ELF-1 (cell line): ENCODE results near the gene BTBD6.

Experiments
- DNase-seq: peaks from one replicate; pipeline ENCODE4 v3.0.0-alpha.2; 2016; ENCODE audit warnings: low read depth, low spot score

Gene BTBD6

GRCh38 chr14:105229099-105229655 is 19.2 kb upstream of the BTBD6 start:
- DNase-seq: no peak

DNA sequence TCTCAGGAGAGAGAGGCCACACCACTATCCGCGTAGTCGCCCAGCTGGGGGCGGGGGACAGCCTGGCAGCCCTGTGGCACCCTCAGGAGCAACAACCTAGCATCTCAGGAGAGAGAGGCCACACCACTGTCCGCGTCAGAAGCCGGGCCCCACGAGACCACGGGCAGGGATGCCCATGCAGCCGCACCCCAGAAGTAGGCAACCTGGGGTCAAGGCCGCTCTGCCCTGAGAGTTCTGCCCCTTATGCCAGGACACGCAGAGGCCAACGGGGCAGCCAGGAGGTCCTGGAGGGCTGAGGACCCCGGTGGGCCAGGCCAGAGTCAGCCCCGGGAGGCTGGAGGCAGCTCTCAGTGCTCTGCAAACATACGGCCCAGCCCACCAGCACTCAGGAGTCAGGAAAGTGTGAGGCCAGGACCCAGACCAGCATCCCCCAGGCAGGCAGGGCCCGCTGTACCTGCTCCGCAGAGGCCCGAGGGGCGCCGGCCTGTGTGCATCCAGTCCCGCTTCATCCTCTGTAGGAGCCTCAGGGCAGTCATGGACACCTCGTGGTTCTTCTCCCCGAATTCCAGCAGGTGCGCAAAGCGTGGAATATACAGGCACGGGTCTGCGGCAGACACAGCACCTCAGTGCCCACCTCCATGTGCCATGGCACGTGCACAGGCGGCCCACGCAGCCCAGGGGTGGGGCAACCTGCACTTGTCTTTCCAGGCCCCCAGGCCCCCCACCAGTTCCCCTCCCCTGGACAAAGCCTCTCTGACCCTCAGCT is 7.3 kb upstream of the BTBD6 start:
- DNase-seq: no peak

DNA sequence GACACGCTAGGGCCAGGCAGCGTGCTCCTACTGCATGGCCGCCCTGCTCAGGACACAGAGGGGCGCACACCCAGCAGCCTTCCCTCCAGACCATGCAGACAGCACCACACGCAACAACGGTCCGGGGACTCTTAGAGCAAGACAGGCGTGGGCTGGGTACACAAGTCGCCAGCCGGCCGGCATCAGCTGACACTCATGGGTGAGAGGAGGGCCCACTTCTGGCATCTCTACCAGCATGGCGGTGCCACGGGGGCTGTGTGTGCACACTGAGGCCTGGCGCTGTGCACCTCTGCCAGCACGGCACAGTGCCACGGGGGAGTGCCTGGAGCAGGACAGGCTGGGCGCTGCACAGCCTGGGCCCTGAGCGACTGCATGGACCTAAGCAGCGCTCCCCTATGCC is 6.7 kb upstream of the BTBD6 start:
- DNase-seq: no peak

- no peak for DNase-seq
Measured at GRCh38 chr14:105244334-105244733, 4.0 kb upstream of the BTBD6 start.

- DNase-seq: no peak
Measured at GRCh38 chr14:105247026-105247425, 1.3 kb upstream of the BTBD6 start.

DNA sequence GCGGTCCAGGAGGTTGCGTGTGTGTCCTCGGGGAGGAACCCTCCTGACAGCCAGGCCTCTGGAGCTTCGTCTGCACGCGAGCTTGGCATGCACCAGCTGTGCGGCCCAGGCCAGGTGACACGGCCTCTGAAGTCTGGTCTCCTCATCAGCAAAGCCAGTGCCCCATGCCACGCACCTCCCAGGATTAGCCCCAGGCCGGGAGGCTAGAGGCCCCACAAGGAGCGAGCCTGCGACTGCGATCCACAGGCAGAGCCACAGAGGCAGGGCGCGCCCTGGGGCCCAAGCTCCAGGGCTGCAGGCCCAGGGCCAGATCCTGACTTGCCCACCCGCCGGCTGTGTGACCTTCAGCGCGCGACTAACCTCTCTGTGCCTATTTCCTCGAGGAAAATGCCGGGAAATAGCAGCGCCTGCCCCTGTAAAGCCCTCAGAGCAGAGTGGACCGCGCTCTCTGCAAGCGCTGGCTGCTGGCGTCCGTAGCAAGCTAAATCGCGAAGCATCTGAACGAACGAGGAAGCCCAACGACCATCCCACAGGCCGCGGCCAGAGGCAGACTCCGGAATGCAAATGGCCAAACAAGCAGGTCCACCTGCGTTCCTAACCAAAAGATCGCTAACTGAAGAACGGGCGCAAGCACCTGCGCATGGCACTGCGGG is 492 bp upstream of the BTBD6 start:
- DNase-seq: peak; percentile 73

GRCh38 chr14:105249182-105250007 is 1.1 kb downstream of the BTBD6 start:
- peak; percentile 29 for DNase-seq

GRCh38 chr14:105250008-105250366 is 1.7 kb downstream of the BTBD6 start:
- DNase-seq: no peak

GRCh38 chr14:105250986-105251385 is 2.7 kb downstream of the BTBD6 start:
- DNase-seq: no peak

GRCh38 chr14:105251920-105252319 is 3.6 kb downstream of the BTBD6 start:
- DNase-seq: no peak

DNA sequence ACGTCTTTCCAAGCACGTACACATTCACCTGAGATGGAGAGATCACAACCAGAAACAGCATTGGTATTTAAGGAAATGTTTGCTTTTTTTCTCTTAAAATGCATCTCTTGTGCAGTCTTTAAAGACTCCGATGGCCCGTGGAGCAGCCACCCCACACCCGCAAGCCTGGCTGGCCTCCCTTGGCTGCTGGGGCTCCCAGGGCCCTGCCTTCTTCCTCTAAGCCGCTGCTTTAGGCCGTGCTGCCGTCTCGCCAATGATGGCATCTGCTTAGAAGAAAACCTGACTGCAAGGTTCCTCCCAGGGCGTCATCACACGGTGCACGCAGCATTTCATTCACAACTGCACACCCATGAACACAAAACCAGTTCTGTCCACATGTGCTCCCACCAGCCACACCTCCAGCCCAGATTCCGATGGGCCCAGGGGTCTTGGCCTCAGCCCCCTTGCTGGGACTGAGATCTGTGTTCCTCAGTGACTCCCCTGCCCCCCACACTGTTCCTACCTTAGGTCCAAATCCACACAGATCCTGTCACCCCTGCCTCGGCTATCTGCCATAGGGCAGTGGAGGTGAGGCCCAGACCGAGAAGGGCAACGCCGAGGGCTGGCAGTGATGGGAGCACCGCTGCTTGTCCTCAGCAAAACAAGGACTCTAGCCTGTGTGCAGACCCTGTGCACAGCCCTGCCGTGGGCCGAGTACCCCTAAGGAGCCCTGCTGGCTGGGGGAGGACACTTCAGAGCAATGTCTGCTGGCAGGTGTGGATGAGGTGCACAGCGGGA is 4.4 kb downstream of the BTBD6 start:
- DNase-seq: no peak

DNA sequence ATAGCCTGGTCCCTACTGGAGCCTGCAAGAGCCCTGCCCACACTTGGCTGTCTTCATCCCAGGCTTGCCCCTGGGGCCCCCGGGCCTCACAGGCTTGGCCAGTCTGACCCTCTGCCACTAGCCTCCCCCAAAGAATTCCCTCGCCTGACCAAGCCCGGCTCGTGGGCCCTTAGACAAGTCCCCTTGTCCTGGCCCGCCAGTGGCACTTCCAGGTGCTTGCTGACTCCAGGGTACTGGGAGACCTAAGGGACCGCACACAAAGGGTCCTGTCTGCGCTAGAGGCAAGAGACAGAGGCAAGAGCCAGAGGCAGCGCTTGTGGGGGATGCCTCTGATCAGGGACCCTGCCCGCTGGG is 5.0 kb downstream of the BTBD6 start:
- no peak for DNase-seq

DNA sequence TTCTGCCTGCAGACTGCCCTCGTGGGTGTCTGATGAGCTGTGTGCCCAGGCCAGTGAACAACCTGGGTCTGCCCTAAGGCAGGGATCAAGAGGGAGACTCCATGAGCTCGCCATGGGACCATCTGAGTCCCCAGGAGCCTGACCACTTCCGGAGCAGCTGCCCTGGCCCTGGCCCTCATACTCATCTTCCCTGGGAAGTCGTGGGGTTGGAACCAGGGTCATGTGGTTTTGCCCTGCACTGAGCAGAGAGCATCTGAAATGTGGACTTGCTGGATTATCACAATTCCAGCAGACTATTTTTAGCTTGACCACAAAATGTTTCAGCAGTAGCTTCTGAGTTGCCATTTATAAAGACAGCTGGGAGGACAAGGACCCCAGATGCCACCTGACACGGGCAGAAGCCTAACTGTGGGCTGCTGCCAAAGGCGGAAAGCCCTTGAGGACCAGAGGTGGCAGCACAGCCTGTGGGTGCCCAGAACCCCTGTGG is 6.7 kb downstream of the BTBD6 start:
- DNase-seq: no peak

DNA sequence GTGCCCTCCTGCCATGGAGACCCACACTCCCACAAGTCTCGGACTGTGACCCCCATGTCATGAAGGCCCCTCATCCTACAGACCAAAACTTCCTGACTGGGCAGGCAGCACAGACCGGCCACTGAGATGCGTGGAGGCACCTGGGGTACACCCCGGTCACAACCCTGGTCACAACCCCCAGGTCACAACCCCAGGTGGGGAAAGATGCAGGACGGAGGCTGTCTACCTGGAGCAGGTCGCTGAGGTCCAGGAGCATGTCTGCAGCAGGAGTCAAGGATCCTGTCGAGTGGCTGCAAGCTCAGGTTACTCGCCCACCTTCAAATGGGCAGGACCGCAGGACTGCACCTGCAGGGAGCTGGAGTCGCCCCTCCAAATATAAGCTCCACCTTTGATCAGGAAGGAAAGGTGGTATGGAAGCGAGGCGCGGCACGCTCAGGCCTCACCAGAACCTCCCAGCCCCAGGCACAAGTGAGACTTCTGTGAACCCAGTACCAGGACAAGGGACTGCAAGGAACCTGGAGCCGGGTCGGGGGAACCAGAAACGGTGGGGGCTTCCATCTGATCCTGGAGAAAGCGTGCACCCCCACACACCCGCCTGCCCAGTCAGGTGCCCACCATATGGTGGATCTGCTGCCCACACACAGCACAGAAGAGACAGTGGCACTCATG is 8.1 kb downstream of the BTBD6 start:
- DNase-seq: no peak

- DNase-seq: no peak
Measured at GRCh38 chr14:105257464-105257863, 9.1 kb downstream of the BTBD6 start.

DNA sequence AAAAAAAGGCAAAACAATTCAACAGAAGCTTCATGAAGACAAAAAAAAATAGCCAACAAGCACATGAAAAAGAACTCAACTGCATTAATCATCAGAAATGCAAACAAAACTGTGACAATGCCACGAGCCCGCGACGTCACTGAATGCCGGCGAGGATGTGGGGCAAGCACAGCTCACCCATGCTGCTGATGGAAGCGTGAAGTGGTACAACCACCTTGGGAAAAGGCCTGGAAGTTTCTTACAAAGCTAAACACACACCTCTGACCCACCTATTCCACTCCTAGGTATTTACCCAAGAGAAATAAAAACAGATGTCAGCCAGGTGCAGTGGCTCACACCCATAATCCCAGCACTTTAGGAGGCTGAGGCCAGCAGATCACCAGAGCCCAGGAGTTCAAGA is 10.5 kb downstream of the BTBD6 start:
- no peak for DNase-seq

- DNase-seq: no peak
Measured at GRCh38 chr14:105260959-105261358, 12.6 kb downstream of the BTBD6 start.

- DNase-seq: no peak
Measured at GRCh38 chr14:105261781-105262180, 13.4 kb downstream of the BTBD6 start.

- no peak for DNase-seq
Measured at GRCh38 chr14:105267820-105268548, 19.7 kb downstream of the BTBD6 start.

DNA sequence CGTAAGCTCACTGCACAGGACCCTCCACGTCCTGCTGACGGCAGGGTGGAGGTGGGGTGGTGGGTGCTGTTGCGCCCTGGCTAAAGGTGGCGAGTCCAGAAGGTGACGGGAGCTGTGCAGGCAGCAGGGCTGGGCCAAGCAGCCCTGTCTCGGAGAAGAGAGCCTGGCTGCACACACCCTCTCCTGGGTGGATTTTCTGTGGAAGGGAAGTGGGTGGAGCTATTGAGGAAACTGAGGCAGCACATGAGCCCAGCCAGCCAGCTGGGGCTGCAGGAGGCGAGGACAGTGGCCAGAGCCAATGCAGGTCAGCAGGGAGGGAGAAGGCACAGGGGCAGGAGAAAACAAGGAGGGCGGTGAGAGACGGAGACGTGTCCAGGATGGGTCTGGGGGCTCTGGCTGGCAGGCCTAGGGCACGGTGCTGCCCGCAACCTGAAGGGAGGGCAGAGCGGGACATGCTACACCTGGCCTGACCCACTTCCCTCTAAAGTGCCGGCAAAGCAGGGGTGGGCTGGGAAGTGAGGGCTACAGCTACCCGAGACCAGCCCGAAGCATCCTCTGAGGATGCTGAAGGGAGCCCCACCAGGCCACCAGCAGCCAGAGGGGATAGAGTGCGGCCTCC is 20.5 kb downstream of the BTBD6 start:
- DNase-seq: no peak
